OCI-LY3 (cell line): ENCODE results near the gene RBM20.

Experiments used
- H2AFZ ChIP-seq: fragments of 200-600, 300-600 bp; shearing (Covaris generic); 2 replicates; pipeline ENCODE4 v1.6.0; 2014; ENCODE audit warnings: antibody characterized with exemption, low read depth, low read length
- H3K27ac ChIP-seq: fragments of 200-600, 300-600 bp; sonication (generic); 2 replicates; pipeline ENCODE4 v1.5.1; 2014; ENCODE audit warnings: mild to moderate bottlenecking, low read length, moderate library complexity, mixed read lengths
- H3K27me3 ChIP-seq: fragments of 200-600, 300-600 bp; sonication (generic); 2 replicates; pipeline ENCODE4 v1.6.1; 2014; ENCODE audit warnings: low read depth, low read length, mixed read lengths
- H3K36me3 ChIP-seq: fragments of 200-600, 300-600 bp; sonication (generic); replicated peaks from 2 replicates; pipeline ENCODE3; 2014; ENCODE audit warnings: low read depth, low read length, mixed read lengths
- H3K4me1 ChIP-seq: fragments of 300-600, 200-600 bp; sonication (generic); 2 replicates; pipeline ENCODE4 v1.6.1; 2014; ENCODE audit warnings: low read length, mixed read lengths
- H3K4me2 ChIP-seq: fragments of 200-600, 300-600 bp; sonication (generic); 2 replicates; pipeline ENCODE4 v1.6.1; 2014; ENCODE audit warnings: low read length, mixed read lengths
- H3K4me3 ChIP-seq: fragments of 300-600, 200-600 bp; sonication (generic); 2 replicates; pipeline ENCODE4 v1.5.1; 2014; ENCODE audit warnings: antibody characterized with exemption, mild to moderate bottlenecking, low read length, moderate library complexity
- H3K79me2 ChIP-seq: fragments of 300-600, 200-600 bp; shearing (Covaris generic); 2 replicates; pipeline ENCODE4 v1.6.1; 2014; ENCODE audit warnings: mild to moderate bottlenecking, low read length, mixed read lengths
- H3K9ac ChIP-seq: fragments of 300-600, 200-600 bp; shearing (Covaris generic); 2 replicates; pipeline ENCODE4 v1.6.0; 2014; ENCODE audit warnings: mild to moderate bottlenecking, low read length, moderate library complexity
- H3K9me3 ChIP-seq: fragments of 200-600, 300-600 bp; shearing (Covaris generic); 2 replicates; pipeline ENCODE4 v1.6.1; 2014; ENCODE audit warnings: low read length, mixed read lengths; ENCODE audit not compliant: insufficient read depth
- H4K20me1 ChIP-seq: fragments of 200-600, 300-600 bp; sonication (generic); 2 replicates; pipeline ENCODE4 v1.6.1; 2016; ENCODE audit warnings: low read length, mixed read lengths; ENCODE audit not compliant: insufficient read depth
- CTCF ChIP-seq: fragments of 200-600, 300-600 bp; sonication (generic); IDR thresholded peaks from 2 replicates; pipeline ENCODE4 v1.5.1; 2014; ENCODE audit warnings: antibody characterized with exemption, low read length, low read depth
- EZH2phosphoT487 ChIP-seq: fragments of 200-600 bp; shearing (Covaris generic); IDR thresholded peaks from 2 replicates; pipeline ENCODE4 v1.6.1; 2018; ENCODE audit warnings: antibody characterized with exemption, mixed run types, low read depth

The RBM20 gene

DNA sequence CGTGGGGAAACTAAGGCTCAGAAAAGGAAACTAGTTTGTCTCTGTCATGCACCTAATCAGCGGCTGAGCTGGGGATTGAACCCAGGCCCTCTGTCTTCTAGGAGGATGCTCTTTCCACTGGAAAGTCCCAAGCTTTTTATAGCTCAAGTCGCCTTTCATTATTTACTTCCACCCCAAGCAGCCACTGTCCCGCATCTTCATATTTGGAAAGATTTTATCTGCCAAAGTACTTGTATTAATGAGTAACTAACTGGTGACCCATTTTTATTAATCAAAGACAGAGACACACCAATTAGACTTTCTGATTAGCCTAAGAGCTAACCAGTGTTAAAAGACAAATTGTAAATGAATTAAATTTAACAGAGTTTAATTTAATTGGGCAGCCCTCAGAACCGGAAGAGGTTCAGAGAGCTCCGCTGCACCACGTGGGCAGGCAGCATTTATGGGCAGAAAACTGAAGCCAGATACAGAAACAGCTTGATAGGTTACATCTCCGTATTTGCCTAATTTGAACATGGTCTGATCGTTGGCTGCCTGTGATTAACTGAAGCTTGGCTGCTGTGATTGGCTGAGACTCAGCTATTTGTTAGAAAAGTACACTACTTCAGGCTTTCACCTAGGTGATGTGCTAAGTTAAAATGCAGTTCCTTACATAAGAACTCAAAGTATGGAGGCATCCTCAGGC is 149.1 kb downstream of the RBM20 start:
- Histone ChIP-seq H3K9ac (0 out of 2 replicates have a peak overlapping the region, but pooled peaks have one; percentile 13), H3K27ac (no peak overlapping the region), H3K79me2 (no peaks in the 10 kb centered on the region), H3K4me2 (peak overlapping the region; percentile 61), H2AFZ (peak overlapping the region; percentile 84), H3K4me3 (peak overlapping the region; percentile 46), H3K9me3 (no peaks in the 10 kb centered on the region), H3K36me3 (no peaks in the 10 kb centered on the region), H4K20me1 (no peaks in the 10 kb centered on the region), H3K4me1 (peaks cover 10% of the 10 kb centered on the region), H3K27me3 (no peaks in the 10 kb centered on the region)
- TF ChIP-seq EZH2phosphoT487 (no peak), CTCF (no peak)

DNA sequence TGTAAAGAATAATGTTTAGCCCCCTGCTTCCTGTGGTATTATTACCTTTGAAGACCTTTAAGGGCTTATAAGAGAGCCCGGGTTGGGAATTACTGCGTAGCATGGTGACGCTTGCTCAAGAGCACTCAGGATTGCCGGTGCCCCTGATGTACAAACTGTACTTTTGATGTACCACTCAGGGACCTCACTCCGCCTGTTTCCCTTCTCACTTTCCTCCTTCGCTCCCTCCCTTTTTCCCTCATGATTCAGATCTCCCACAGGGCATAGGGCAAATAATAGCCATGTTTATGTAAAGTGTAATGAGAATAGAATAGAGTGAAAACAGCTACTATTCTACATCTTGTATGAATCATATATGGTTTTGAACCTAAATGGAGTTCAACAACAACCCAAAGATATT is 149.8 kb downstream of the RBM20 start:
- H3K9ac ChIP-seq, result no peak overlapping the region
- H2AFZ ChIP-seq, result peak overlapping the region; percentile 84
- H3K9me3 ChIP-seq, result no peaks in the 10 kb centered on the region
- H3K4me3 ChIP-seq, result no peak overlapping the region
- no peak for TF ChIP-seq EZH2phosphoT487
- TF ChIP-seq CTCF, result no peak
- no peak overlapping the region for H3K27ac ChIP-seq
- H3K79me2 ChIP-seq, result no peaks in the 10 kb centered on the region
- peaks cover 10% of the 10 kb centered on the region for H3K4me1 ChIP-seq
- no peaks in the 10 kb centered on the region for H3K36me3 ChIP-seq
- H4K20me1 ChIP-seq, result no peaks in the 10 kb centered on the region
- peak overlapping the region; percentile 61 for H3K4me2 ChIP-seq
- H3K27me3 ChIP-seq, result no peaks in the 10 kb centered on the region

- H3K27me3 ChIP-seq, result no peaks in the 10 kb centered on the region
- no peaks in the 10 kb centered on the region for H3K79me2 ChIP-seq
- TF ChIP-seq CTCF (no peak), EZH2phosphoT487 (no peak)
- H3K9me3 ChIP-seq, result no peaks in the 10 kb centered on the region
- no peaks in the 10 kb centered on the region for H4K20me1 ChIP-seq
- H3K4me1 ChIP-seq, result peaks cover 10% of the 10 kb centered on the region
- no peaks in the 10 kb centered on the region for H3K36me3 ChIP-seq
- H2AFZ ChIP-seq, result no peak overlapping the region
- no peak overlapping the region for H3K4me3 ChIP-seq
- H3K27ac ChIP-seq, result no peak overlapping the region
- no peak overlapping the region for H3K4me2 ChIP-seq
- H3K9ac ChIP-seq, result no peak overlapping the region
Observed at GRCh38 chr10:110794808-110795207, 150.7 kb downstream of the RBM20 start.

GRCh38 chr10:110797416-110797815 is 153.3 kb downstream of the RBM20 start:
- TF ChIP-seq CTCF, result no peak
- no peak for TF ChIP-seq EZH2phosphoT487
- Histone ChIP-seq H3K4me3 (no peak overlapping the region), H3K4me1 (peaks cover 12% of the 10 kb centered on the region), H3K27ac (no peak overlapping the region), H3K9me3 (no peaks in the 10 kb centered on the region), H3K9ac (no peak overlapping the region), H3K27me3 (no peaks in the 10 kb centered on the region), H2AFZ (no peak overlapping the region), H4K20me1 (no peaks in the 10 kb centered on the region), H3K79me2 (no peaks in the 10 kb centered on the region), H3K36me3 (no peaks in the 10 kb centered on the region), H3K4me2 (no peak overlapping the region)
